Measurements from ENCODE around the gene ABAT.

- no peak for TF ChIP-seq CTCF (IDR thresholded peaks at IDR 0.05 in 2 of 3, conservative IDR thresholded peaks at IDR 0.05 in 1 of 3; ENCODE audit: borderline replicate concordance in 1 of 3, insufficient read depth in 1 of 3, low read depth in 2 of 3, low read length in 2 of 3)
- TF ChIP-seq FOSL1 (IDR thresholded peaks at IDR 0.05; ENCODE audit: low read depth) = no peak
- TF ChIP-seq JUND (IDR thresholded peaks at IDR 0.05) = no peak
Observed at GRCh38 chr16:8797364-8798173, 123.2 kb downstream of the ABAT start, which contains the start of the genes PMM2 and TMEM186.
